Esophagus squamous epithelium (tissue), 5 donors: ENCODE results near the gene CPEB3. TPM values are rescaled to one million over a fixed set of nuclear protein-coding genes. Genes with fewer than 3 reads are reported as not detected.

Source experiments
- DNase-seq: peaks from one replicate; lab custom pipeline; 2025; lab: John Stamatoyannopoulos, UW
- H3K27ac ChIP-seq, 4 donors: fragments of 200-600 bp; sonication (generic); one replicate each; pipeline ENCODE4 v1.5.1; 2016 to 2019; ENCODE audit warnings: mild to moderate bottlenecking in 1 of 4
- H3K27me3 ChIP-seq, 4 donors: fragments of 200-600 bp; sonication (generic); 1 replicate in 3 of 4; 2 replicates in 1 of 4; pipeline versions ENCODE4 v1.5.1 to v1.6.0; 2017 to 2021; ENCODE audit warnings: antibody characterized with exemption in 1 of 4
- H3K36me3 ChIP-seq, 3 donors: fragments of 200-600 bp; sonication (generic); one replicate each; pipeline ENCODE4 v1.5.1; 2016 to 2019
- H3K4me1 ChIP-seq, 3 donors: fragments of 200-600 bp; sonication (generic); one replicate each; pipeline ENCODE4 v1.5.1; 2017 to 2019
- H3K4me3 ChIP-seq, 4 donors: fragments of 200-600 bp; sonication (generic); 1 replicate in 3 of 4; 2 replicates in 1 of 4; pipeline ENCODE4 v1.5.1; 2016 to 2019; ENCODE audit warnings: mild to moderate bottlenecking in 2 of 4, moderate library complexity in 1 of 4
- H3K9me3 ChIP-seq, 3 donors: fragments of 200-600 bp; sonication (generic); one replicate each; pipeline ENCODE4 v1.5.1; 2016 to 2019
- CTCF ChIP-seq, 6 experiments: fragments of 450-650 bp in 4 of 6; fragments of 200-600 bp in 2 of 6; sonication (generic) in 2 of 6; IDR thresholded peaks; one replicate each; pipeline ENCODE4 v1.5.1; 2016 to 2019; ENCODE audit warnings: antibody characterized with exemption in 6 of 6, mild to moderate bottlenecking in 4 of 6, moderate library complexity in 4 of 6
- POLR2A ChIP-seq, 4 donors: fragments of 450-650 bp; IDR thresholded peaks; one replicate each; pipeline ENCODE4 v1.6.1; 2017; ENCODE audit warnings: antibody characterized with exemption in 4 of 4, mild to moderate bottlenecking in 4 of 4, moderate library complexity in 3 of 4
- WGBS, 2 donors: methylation state at CpG; one replicate each; pipeline ENCODE4 v1.1.5; 2018; 5-methylcytosine and 5-hydroxymethylcytosine counted together
- intact Hi-C: fragments of 100-400 bp; cut with DNase I; formaldehyde crosslinking; loops from one replicate; pipeline ENCODE4 v1.15.0; 2022
- total RNA-seq, 4 donors: library from RNA; depleted of rRNA; stranded (reverse); fragments of >200 nt; gene quantifications; one replicate each; pipeline ENCODE4 v1.1.0, GENCODE V29; 2016
- donor health status: DM: yes; HTN: yes; CAD: no.

The CPEB3 gene
- total RNA-seq, 4 donors from 2014 or later, result 5.5 to 8.8 (median 7.3) TPM

- H3K36me3 ChIP-seq, result peaks cover 0 to 64% (median 0%) of the 10 kb centered on the region in 3 donors
- no peaks in the 10 kb centered on the region for H3K4me1 ChIP-seq
- intact Hi-C loops, result no loop called here
- H3K27ac ChIP-seq, result no peak overlapping the region
- DNase-seq, result no peak
- H3K9me3 ChIP-seq, result no peaks in the 10 kb centered on the region
- no peak overlapping the region for H3K4me3 ChIP-seq
- H3K27me3 ChIP-seq, result no peaks in the 10 kb centered on the region
- no peak for TF ChIP-seq POLR2A (IDR thresholded peaks at IDR 0.05)
- no peak for TF ChIP-seq CTCF (IDR thresholded peaks at IDR 0.05)
Measured at GRCh38 chr10:92054807-92055206, 236.1 kb downstream of the CPEB3 start.

- WGBS, 2 donors, result 71 to 83% methylated on average over 5 of the region's 5 CpGs
- intact Hi-C loops, result no loop called here
- Histone ChIP-seq H3K4me3 (no peak overlapping the region), H3K9me3 (no peaks in the 10 kb centered on the region), H3K36me3 (peaks cover 0 to 60% (median 0%) of the 10 kb centered on the region in 3 donors), H3K4me1 (no peaks in the 10 kb centered on the region), H3K27me3 (no peaks in the 10 kb centered on the region), H3K27ac (no peak overlapping the region)
- DNase-seq, result no peak
- TF ChIP-seq POLR2A (IDR thresholded peaks at IDR 0.05) (no peak), CTCF (IDR thresholded peaks at IDR 0.05) (no peak)
Measured at GRCh38 chr10:92052741-92053140, 238.1 kb downstream of the CPEB3 start.

- 69 to 77% methylated on average over 14 to 18 of the region's 18 CpGs for WGBS, 2 donors
Measured at GRCh38 chr10:92052088-92052487, 238.8 kb downstream of the CPEB3 start.

GRCh38 chr10:92047215-92047614, 243.7 kb downstream of the CPEB3 start:
- Histone ChIP-seq H3K27me3 (no peaks in the 10 kb centered on the region), H3K36me3 (peaks cover 0 to 19% (median 0%) of the 10 kb centered on the region in 3 donors), H3K27ac (no peak overlapping the region), H3K4me3 (no peak overlapping the region), H3K9me3 (no peaks in the 10 kb centered on the region), H3K4me1 (peaks cover 0 to 7% (median 0%) of the 10 kb centered on the region in 3 donors)
- intact Hi-C loops, result no loop called here
- no peak for DNase-seq
- TF ChIP-seq CTCF (IDR thresholded peaks at IDR 0.05) (no peak), POLR2A (IDR thresholded peaks at IDR 0.05) (no peak)

More at GRCh38 chr10:92052088-92052487, 238.8 kb downstream of the CPEB3 start:
- Histone ChIP-seq H3K27ac (no peak overlapping the region), H3K4me3 (no peak overlapping the region), H3K27me3 (no peaks in the 10 kb centered on the region), H3K4me1 (no peaks in the 10 kb centered on the region), H3K9me3 (no peaks in the 10 kb centered on the region), H3K36me3 (peaks cover 0 to 58% (median 0%) of the 10 kb centered on the region in 3 donors)
- intact Hi-C loops, result no loop called here
- TF ChIP-seq POLR2A (IDR thresholded peaks at IDR 0.05) (no peak), CTCF (IDR thresholded peaks at IDR 0.05) (no peak)
- no peak for DNase-seq

- Histone ChIP-seq H3K27me3 (no peaks in the 10 kb centered on the region), H3K4me3 (no peak overlapping the region), H3K4me1 (peaks cover 0 to 7% (median 0%) of the 10 kb centered on the region in 3 donors), H3K27ac (no peak overlapping the region), H3K36me3 (peaks cover 0 to 5% (median 0%) of the 10 kb centered on the region in 3 donors), H3K9me3 (no peaks in the 10 kb centered on the region)
- WGBS, 2 donors, result 50% methylated on average over 2 of the region's 37 CpGs; no CpG with 5 or more reads in 1 of the 2 donors
- intact Hi-C loops, result no loop called here
- no peak for DNase-seq
- TF ChIP-seq POLR2A (IDR thresholded peaks at IDR 0.05) (no peak), CTCF (IDR thresholded peaks at IDR 0.05) (no peak)
Measured at GRCh38 chr10:92045641-92046106, 245.2 kb downstream of the CPEB3 start.
